ENCODE results near the gene ADGRD1. TPM values are rescaled to one million over a fixed set of nuclear protein-coding genes. Genes with fewer than 3 reads are reported as not detected.

ADGRD1 gene
- total RNA-seq, 1 donor from 2014 or later = 0.26 TPM

- no peak for DNase-seq (ENCODE audit: low read depth in 2 of 2)
Observed at GRCh38 chr12:131006036-131006735, 52.5 kb downstream of the ADGRD1 start.

DNA sequence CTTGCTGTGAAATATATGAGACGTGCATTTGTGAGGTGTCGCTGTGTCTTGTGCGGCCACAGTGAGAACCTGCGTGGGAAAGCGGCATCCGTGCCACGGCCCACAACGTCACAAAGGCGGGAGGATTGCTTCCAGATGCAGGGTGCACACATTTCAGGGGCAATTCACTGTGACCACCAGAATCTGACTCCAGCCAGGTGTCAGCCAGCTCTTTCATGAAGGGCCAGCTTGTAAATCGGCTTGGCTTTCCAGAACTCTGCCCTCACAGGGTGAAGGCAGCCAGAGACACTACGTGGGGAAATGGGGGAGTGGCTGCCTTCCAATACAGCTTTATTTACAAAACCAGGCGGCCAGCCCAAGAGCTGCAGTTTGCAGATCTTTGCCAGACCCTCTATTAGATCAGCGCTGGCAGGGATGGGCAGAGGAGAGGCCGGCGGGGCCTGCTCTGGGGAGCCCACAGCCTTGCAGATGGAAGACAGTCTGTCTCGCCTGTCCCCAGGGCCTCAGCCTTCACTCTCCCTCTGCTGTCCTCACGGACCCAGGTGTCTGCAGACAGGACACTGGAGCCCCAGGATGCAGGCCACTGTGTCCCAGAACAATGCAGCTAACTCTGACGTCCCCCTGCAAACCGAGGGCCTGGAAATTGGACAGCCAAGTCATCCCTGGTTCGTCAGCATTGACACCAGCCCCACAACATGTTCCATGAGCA lies 53.5 kb downstream of the ADGRD1 start:
- no peak for DNase-seq (ENCODE audit: low read depth in 2 of 2)

GRCh38 chr12:131007740-131008117 lies 54.0 kb downstream of the ADGRD1 start:
- no peak for DNase-seq (ENCODE audit: low read depth in 2 of 2)

- DNase-seq (ENCODE audit: low read depth in 2 of 2) = no peak
Observed at GRCh38 chr12:131008131-131008912, 54.6 kb downstream of the ADGRD1 start.

DNA sequence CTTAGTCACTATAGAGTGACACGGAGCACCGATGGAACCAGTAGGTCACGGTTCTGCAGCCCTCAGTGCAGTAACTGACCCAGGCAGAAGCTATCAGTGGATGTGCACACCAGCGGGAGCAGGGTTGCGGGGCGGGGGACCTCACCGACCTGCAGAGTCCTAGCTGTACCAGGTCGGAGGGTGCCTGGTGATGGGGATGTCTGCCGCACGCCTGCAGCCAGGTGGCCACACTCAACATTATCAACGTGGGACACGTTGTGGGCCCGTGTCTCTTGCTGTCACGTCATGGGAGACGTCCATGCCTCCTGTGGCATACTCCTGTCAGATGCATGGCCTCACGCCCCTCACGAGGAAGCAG lies 55.2 kb downstream of the ADGRD1 start:
- DNase-seq (ENCODE audit: low read depth in 2 of 2) = no peak

- DNase-seq (ENCODE audit: low read depth in 2 of 2) = no peak
Observed at GRCh38 chr12:131009595-131010395, 56.1 kb downstream of the ADGRD1 start.

DNA sequence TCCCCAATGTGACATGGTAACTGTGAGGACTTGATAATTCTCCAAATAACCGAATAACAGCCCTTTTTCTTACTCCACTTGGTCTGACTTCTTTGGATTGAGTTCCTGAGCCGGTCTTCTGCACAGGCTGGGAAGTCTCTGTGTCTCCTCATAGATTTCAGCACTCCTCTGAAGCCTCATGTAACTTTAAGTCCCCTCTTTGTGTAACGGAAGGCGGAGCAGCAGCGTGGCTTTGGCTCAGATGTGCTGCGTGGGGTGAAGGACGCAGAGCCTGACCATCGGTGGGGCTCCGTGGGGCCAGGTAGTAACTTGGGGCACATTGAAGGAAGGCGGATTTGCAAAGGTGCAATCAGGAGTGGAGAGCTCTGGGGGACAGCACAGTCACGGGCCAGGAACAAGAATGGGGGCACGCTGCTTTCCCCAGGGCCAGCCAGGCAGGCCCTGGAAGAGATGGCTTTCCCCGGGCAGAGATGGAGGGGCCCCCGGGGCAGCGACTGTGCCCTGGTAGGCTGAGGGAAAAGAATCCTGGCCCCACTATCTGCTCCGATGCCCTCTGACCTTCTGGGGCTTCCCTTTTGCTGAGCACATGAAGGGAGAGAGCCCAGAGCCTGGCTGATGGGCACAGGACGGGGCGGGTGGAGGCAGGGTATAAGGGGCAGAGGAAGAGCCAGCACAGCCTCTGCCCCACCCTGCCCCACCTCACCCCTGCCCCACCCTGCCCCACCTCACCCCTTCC lies 56.9 kb downstream of the ADGRD1 start:
- DNase-seq (ENCODE audit: low read depth in 2 of 2) = no peak

- DNase-seq (ENCODE audit: low read depth in 2 of 2) = no peak
Observed at GRCh38 chr12:131011165-131012079, 57.7 kb downstream of the ADGRD1 start.

- DNase-seq (ENCODE audit: low read depth in 2 of 2) = no peak
Observed at GRCh38 chr12:131012279-131013069, 58.8 kb downstream of the ADGRD1 start.

GRCh38 chr12:131013118-131013517 lies 59.4 kb downstream of the ADGRD1 start:
- no peak for DNase-seq (ENCODE audit: low read depth in 2 of 2)

GRCh38 chr12:131014343-131014742 lies 60.6 kb downstream of the ADGRD1 start:
- DNase-seq (ENCODE audit: low read depth in 2 of 2) = no peak

DNA sequence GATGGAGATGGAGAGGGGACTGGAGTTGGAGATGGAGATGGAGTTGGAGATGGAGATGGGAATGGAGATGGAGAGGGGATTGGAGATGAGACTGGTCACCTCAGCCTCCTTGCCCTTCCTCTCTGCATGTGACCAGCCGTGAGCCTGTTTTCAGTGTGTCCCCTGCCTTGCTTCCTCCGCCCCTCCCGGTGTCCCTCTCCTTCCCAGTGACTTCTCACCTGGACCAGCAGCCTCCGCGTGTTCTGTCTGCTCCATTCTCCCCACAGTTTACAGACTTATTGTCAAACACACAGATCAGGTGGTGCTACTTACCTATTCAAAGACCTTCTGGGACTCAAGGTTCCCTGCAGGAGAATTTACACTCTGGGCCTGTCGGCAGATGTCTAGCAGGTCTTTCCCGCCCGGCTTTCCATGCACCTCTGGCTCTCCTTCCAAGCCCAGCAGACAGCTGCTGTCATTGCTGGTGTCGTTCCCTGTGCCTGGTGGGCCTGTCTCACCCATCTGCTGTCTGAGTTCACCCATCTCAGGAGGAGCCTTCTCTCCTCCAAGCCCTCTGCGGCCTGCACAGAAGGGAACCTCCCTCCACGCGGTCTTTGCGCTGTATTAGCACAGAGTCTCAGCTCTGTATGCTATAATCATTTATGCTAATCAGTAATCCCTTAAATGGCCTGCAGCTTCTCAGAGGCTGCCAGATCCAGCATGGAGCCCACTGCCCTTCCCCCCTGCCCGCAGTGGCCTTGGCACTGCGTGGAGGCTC lies 62.1 kb downstream of the ADGRD1 start:
- DNase-seq (ENCODE audit: low read depth in 2 of 2) = no peak

DNA sequence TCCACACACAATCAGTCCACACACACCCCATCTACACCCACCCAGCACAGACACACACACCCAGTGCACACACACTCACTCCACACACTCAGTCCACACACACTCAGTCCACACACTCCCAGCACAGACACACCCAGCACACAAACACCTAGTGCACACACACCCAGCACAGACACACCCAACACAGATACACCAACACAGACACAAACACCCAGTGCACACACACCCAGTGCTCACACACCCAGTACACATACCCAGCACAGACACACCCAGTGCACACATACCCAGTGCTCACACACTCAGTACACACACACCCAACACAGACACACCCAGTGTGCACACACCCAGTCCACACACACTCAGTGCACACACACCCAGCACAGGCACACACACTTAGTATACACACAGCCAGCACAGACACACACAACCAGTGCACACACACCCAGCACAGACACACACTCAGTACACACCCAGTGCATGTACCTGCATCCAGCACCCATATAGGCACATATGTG lies 63.8 kb downstream of the ADGRD1 start:
- DNase-seq (ENCODE audit: low read depth in 2 of 2) = no peak

GRCh38 chr12:131018019-131018620 lies 64.4 kb downstream of the ADGRD1 start:
- DNase-seq (ENCODE audit: low read depth in 2 of 2) = no peak

DNA sequence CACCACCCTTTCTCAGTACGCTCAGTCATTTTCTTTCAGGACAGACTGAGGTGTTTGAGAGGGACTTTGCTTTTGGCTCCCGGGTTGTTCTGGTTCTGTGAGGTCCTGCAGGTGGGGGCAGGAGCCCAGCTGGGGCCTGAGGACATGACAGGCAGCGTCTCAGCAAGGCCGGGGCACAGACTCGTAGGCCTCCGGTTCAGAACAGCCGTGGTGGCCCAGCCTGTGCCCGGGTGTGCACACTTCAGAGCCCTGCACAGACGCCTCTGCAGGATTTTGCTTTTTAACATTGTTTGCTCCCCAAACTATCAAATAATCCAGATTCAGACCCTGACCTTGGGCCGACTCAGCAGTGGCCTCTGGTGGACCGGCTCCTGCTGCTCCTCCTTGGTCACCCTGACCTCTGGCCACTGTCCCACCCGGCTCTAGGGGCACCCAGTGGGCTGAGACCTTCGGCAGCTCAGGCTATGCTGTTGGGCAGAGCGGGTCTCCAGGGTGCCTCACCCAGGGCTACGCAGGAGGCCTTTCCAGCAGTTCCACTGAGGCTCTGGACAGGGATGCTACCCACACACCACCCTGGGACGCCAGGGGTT lies 65.2 kb downstream of the ADGRD1 start:
- DNase-seq (ENCODE audit: low read depth in 2 of 2) = no peak

GRCh38 chr12:131020326-131021153 lies 66.8 kb downstream of the ADGRD1 start:
- DNase-seq (ENCODE audit: low read depth in 2 of 2) = no peak
